H9 (cell line): ENCODE data around the gene TNFAIP6. TPM values are rescaled to one million over a fixed set of nuclear protein-coding genes. Genes with fewer than 3 reads are reported as not detected.
A peak's percentile ranks its signal among the peaks of the same experiment; 100 is the strongest.

Experiments used
- DNase-seq: peaks from one replicate; pipeline ENCODE4 v3.0.0-alpha.2; 2017
- H2AFZ ChIP-seq: one replicate; pipeline ENCODE4 v1.6.1; 2013; ENCODE audit warnings: mild to moderate bottlenecking, low read length, control low read depth, moderate library complexity
- H2AK5ac ChIP-seq: 2 replicates; pipeline ENCODE4 v1.6.1; 2013; ENCODE audit warnings: low read length, control low read depth, mixed read lengths; ENCODE audit not compliant: insufficient read length
- H2BK120ac ChIP-seq: one replicate; pipeline ENCODE4 v1.6.1; 2013; ENCODE audit warnings: low read depth, mild to moderate bottlenecking, low read length, control low read depth, inconsistent platforms; ENCODE audit not compliant: poor library complexity, severe bottlenecking
- H2BK12ac ChIP-seq: 2 replicates; pipeline ENCODE4 v1.6.1; 2013; ENCODE audit warnings: low read length, control low read depth, mixed read lengths, low read depth; ENCODE audit not compliant: insufficient read length
- H2BK15ac ChIP-seq: 2 replicates; pipeline ENCODE4 v1.6.1; 2013; ENCODE audit warnings: low read depth, low read length, control low read depth
- H2BK20ac ChIP-seq: one replicate; pipeline ENCODE4 v1.6.1; 2013; ENCODE audit warnings: low read depth, mild to moderate bottlenecking, low read length, control low read depth, inconsistent platforms; ENCODE audit not compliant: poor library complexity, severe bottlenecking
- H2BK5ac ChIP-seq: 2 replicates; pipeline ENCODE4 v1.6.1; 2013; ENCODE audit warnings: low read length, control low read depth, mixed read lengths; ENCODE audit not compliant: insufficient read length
- H3K14ac ChIP-seq: 2 replicates; pipeline ENCODE4 v1.6.1; 2013; ENCODE audit warnings: low read length, control low read depth; ENCODE audit not compliant: insufficient read depth
- H3K18ac ChIP-seq: 2 replicates; pipeline ENCODE4 v1.6.1; 2013; ENCODE audit warnings: low read depth, mild to moderate bottlenecking, mixed read lengths, low read length, control low read depth; ENCODE audit not compliant: insufficient read length
- H3K23ac ChIP-seq: 2 replicates; pipeline ENCODE4 v1.6.1; 2013; ENCODE audit warnings: low read length, control low read depth, mixed read lengths, low read depth; ENCODE audit not compliant: insufficient read length
- H3K23me2 ChIP-seq: 2 replicates; pipeline ENCODE4 v1.6.1; 2013; ENCODE audit warnings: low read depth, mild to moderate bottlenecking, mixed read lengths, low read length, control low read depth; ENCODE audit not compliant: insufficient read length, poor library complexity, severe bottlenecking
- H3K27ac ChIP-seq: 2 replicates; pipeline ENCODE4 v1.5.1; 2013; ENCODE audit warnings: low read length, control low read depth, mixed read lengths, low read depth; ENCODE audit not compliant: insufficient read length
- H3K27me3 ChIP-seq: 2 replicates; pipeline ENCODE4 v1.6.1; 2013; ENCODE audit warnings: low read length, control low read depth, inconsistent platforms; ENCODE audit not compliant: insufficient read depth
- H3K4ac ChIP-seq: 2 replicates; pipeline ENCODE4 v1.6.1; 2013; ENCODE audit warnings: low read depth, mild to moderate bottlenecking, control low read depth, inconsistent platforms, low read length, moderate library complexity
- H3K4me1 ChIP-seq: 2 replicates; pipeline ENCODE4 v1.6.1; 2013; ENCODE audit warnings: low read length, control low read depth, inconsistent platforms; ENCODE audit not compliant: insufficient read depth
- H3K4me2 ChIP-seq: 2 replicates; pipeline ENCODE4 v1.6.1; 2013; ENCODE audit warnings: low read length, control low read depth, mixed read lengths; ENCODE audit not compliant: insufficient read length, insufficient read depth
- H3K56ac ChIP-seq: 2 replicates; pipeline ENCODE4 v1.6.1; 2013; ENCODE audit warnings: low read depth, mild to moderate bottlenecking, mixed read lengths, low read length, control low read depth; ENCODE audit not compliant: insufficient read length
- H3K79me1 ChIP-seq: 2 replicates; pipeline ENCODE4 v1.6.1; 2013; ENCODE audit warnings: low read depth, mild to moderate bottlenecking, moderate library complexity, low read length, control low read depth, inconsistent platforms; ENCODE audit not compliant: insufficient read depth, poor library complexity, severe bottlenecking
- H3K79me2 ChIP-seq: 2 replicates; pipeline ENCODE4 v1.6.1; 2013; ENCODE audit warnings: low read length, control low read depth, inconsistent platforms; ENCODE audit not compliant: insufficient read depth
- H3K9ac ChIP-seq: 2 replicates; pipeline ENCODE4 v1.6.1; 2013; ENCODE audit warnings: low read length, control low read depth, mixed read lengths; ENCODE audit not compliant: insufficient read length; ENCODE audit errors: extremely low read depth
- H3K9me3 ChIP-seq: one replicate; pipeline ENCODE4 v1.6.1; 2013; ENCODE audit warnings: low read depth, low read length, inconsistent platforms; ENCODE audit not compliant: control insufficient read depth
- H3T11ph ChIP-seq: one replicate; pipeline ENCODE4 v1.6.1; 2013; ENCODE audit warnings: mild to moderate bottlenecking, low read length, control low read depth, inconsistent platforms
- H4K20me1 ChIP-seq: one replicate; pipeline ENCODE4 v1.6.1; 2013; ENCODE audit not compliant: control insufficient read depth, insufficient read length, insufficient read depth
- H4K5ac ChIP-seq: 2 replicates; pipeline ENCODE4 v1.6.1; 2013; ENCODE audit warnings: low read depth, mild to moderate bottlenecking, mixed read lengths, low read length, control low read depth; ENCODE audit not compliant: insufficient read length
- H4K8ac ChIP-seq: replicated peaks from 2 replicates; pipeline ENCODE4 v1.6.1; 2013; ENCODE audit warnings: low read length, control low read depth, mixed read lengths, low read depth; ENCODE audit not compliant: insufficient read length
- H4K91ac ChIP-seq: 2 replicates; pipeline ENCODE4 v1.6.1; 2013; ENCODE audit warnings: low read depth, mild to moderate bottlenecking, moderate library complexity, mixed read lengths, low read length, control low read depth; ENCODE audit not compliant: insufficient read length
- H3K27ac Mint-ChIP-seq, 3 experiments: 2 replicates in 2 of 3; 3 replicates in 1 of 3; pipeline ENCODE4 v1.8.0; 2020 to 2021; ENCODE audit warnings: mixed read lengths in 3 of 3, mild to moderate bottlenecking in 1 of 3, moderate library complexity in 1 of 3
- H3K27me3 Mint-ChIP-seq: 2 replicates; pipeline ENCODE4 v1.8.0; 2021; ENCODE audit warnings: low read depth, mild to moderate bottlenecking, moderate library complexity, mixed read lengths
- H3K36me3 Mint-ChIP-seq, 3 experiments: 2 replicates in 2 of 3; 3 replicates in 1 of 3; pipeline ENCODE4 v1.8.0; 2020 to 2021; ENCODE audit warnings: low read depth in 3 of 3, mixed read lengths in 3 of 3; ENCODE audit not compliant: insufficient read depth in 1 of 3
- H3K4me1 Mint-ChIP-seq, 2 experiments: 2 replicates each; pipeline ENCODE4 v1.8.0; 2020; ENCODE audit warnings: mixed read lengths in 2 of 2
- H3K4me3 Mint-ChIP-seq, 2 experiments: 2 replicates in 1 of 2; 3 replicates in 1 of 2; pipeline ENCODE4 v1.8.0; 2020 to 2021; ENCODE audit warnings: mild to moderate bottlenecking in 2 of 2, mixed read lengths in 2 of 2, moderate library complexity in 1 of 2
- H3K9me3 Mint-ChIP-seq, 2 experiments: 2 replicates in 1 of 2; 3 replicates in 1 of 2; pipeline ENCODE4 v1.8.0; 2020; ENCODE audit warnings: mild to moderate bottlenecking in 2 of 2, mixed read lengths in 2 of 2, moderate library complexity in 1 of 2
- total RNA-seq: library from RNA; stranded (reverse); gene quantifications from 2 replicates; pipeline ENCODE4 v1.2.1, GENCODE V29; 2021
- TF ChIP-seq, protein P1 (sequence below): fragments of 200-600 bp; sonication (generic); conservative IDR thresholded peaks from 3 replicates; pipeline ENCODE4 v1.8.0; 2021; ENCODE audit warnings: antibody characterized with exemption, mild to moderate bottlenecking

The TNFAIP6 gene
- total RNA-seq, 1 experiment from 2014 or later = 1.2 TPM

DNA sequence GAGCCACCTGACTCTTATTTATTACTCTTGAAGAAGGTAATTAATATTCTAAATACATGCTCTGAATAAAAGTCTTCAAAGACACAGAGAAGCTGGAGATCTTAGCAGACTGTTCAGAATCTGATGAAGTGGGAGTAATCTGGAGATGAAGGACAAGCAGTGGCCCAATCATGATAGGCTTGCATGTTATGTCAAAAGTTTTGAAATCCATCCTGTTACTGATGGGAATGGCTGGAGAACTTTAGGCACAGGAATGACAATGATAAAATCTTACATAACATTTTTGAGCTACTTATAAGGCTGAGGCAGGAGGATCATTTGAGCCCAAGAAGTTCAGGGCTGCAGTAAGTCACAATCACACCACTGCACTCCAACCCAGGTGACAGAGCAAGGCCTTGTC, 49.9 kb downstream of the TNFAIP6 start:
- H3K56ac ChIP-seq = no peak overlapping the region
- no peak overlapping the region for H4K8ac ChIP-seq
- no peak overlapping the region for H4K91ac ChIP-seq
- no peak overlapping the region for H3K18ac ChIP-seq
- H3K79me2 ChIP-seq = peaks cover 11% of the 10 kb centered on the region; the same call in 1 of the 2 replicates
- H4K5ac ChIP-seq = no peak overlapping the region
- DNase-seq = no peak
- peak overlapping the region; percentile 22 for H2AFZ ChIP-seq
- TF ChIP-seq, protein P1, sequence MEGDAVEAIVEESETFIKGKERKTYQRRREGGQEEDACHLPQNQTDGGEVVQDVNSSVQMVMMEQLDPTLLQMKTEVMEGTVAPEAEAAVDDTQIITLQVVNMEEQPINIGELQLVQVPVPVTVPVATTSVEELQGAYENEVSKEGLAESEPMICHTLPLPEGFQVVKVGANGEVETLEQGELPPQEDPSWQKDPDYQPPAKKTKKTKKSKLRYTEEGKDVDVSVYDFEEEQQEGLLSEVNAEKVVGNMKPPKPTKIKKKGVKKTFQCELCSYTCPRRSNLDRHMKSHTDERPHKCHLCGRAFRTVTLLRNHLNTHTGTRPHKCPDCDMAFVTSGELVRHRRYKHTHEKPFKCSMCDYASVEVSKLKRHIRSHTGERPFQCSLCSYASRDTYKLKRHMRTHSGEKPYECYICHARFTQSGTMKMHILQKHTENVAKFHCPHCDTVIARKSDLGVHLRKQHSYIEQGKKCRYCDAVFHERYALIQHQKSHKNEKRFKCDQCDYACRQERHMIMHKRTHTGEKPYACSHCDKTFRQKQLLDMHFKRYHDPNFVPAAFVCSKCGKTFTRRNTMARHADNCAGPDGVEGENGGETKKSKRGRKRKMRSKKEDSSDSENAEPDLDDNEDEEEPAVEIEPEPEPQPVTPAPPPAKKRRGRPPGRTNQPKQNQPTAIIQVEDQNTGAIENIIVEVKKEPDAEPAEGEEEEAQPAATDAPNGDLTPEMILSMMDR = no peak
- H3K4ac ChIP-seq = no peak overlapping the region
- no peak overlapping the region for H2BK120ac ChIP-seq
- no peak overlapping the region for H3K14ac ChIP-seq
- peaks cover 4% of the 10 kb centered on the region for H3K79me1 ChIP-seq
- H3K23ac ChIP-seq = no peak overlapping the region
- no peaks in the 10 kb centered on the region for H3K9me3 ChIP-seq
- H3K27ac Mint-ChIP-seq = peak overlapping the region in 1 of 3 experiments; percentile 31; a peak in 1 of 7 replicates
- H3K9ac ChIP-seq = no peak overlapping the region
- no peak overlapping the region for H3T11ph ChIP-seq
- H2BK5ac ChIP-seq = no peak overlapping the region
- H3K23me2 ChIP-seq = no peaks in the 10 kb centered on the region
- peaks cover 3 to 8% of the 10 kb centered on the region in 2 experiments for H3K9me3 Mint-ChIP-seq
- no peak overlapping the region for H3K4me2 ChIP-seq
- H3K27me3 ChIP-seq = no peaks in the 10 kb centered on the region
- H2BK12ac ChIP-seq = no peak overlapping the region
- H3K27me3 Mint-ChIP-seq = no peaks in the 10 kb centered on the region
- no peak overlapping the region for H2BK15ac ChIP-seq
- H3K4me1 Mint-ChIP-seq = peaks cover 6 to 16% of the 10 kb centered on the region in 2 experiments
- peaks cover 2% of the 10 kb centered on the region for H4K20me1 ChIP-seq
- no peak overlapping the region for H2AK5ac ChIP-seq
- no peak overlapping the region for H3K27ac ChIP-seq
- H3K4me1 ChIP-seq = no peaks in the 10 kb centered on the region
- peaks cover 9 to 21% (median 13%) of the 10 kb centered on the region in 3 experiments for H3K36me3 Mint-ChIP-seq
- peak overlapping the region; percentile 45 for H2BK20ac ChIP-seq
- H3K4me3 Mint-ChIP-seq = no peak overlapping the region
